ENCODE data around the gene MRFAP1L1.

The MRFAP1L1 gene

GRCh38 chr4:6668391-6668790 lies 41.3 kb downstream of the MRFAP1L1 start:
- TF ChIP-seq POLR2A (IDR thresholded peaks at IDR 0.05; ENCODE audit: low read depth, low read length) = no peak
- no peak for TF ChIP-seq TAF1 (IDR thresholded peaks at IDR 0.05; ENCODE audit: low read depth, low read length)
- TF ChIP-seq POU2F2 (IDR thresholded peaks at IDR 0.05; ENCODE audit: low read depth, low read length) = no peak
- no peak for TF ChIP-seq POLR2AphosphoS5 (IDR thresholded peaks at IDR 0.05; ENCODE audit: low read depth, low read length)
- no peak for TF ChIP-seq SPI1 (IDR thresholded peaks at IDR 0.05; ENCODE audit: low read depth, low read length)
- TF ChIP-seq PAX5 (IDR thresholded peaks at IDR 0.05; ENCODE audit: insufficient read depth, low read length, severe bottlenecking) = no peak
- FAIRE-seq (no peak), DNase-seq (ENCODE audit: insufficient read length, low spot score) (no peak)

GRCh38 chr4:6665320-6665654 lies 44.4 kb downstream of the MRFAP1L1 start:
- TF ChIP-seq SPI1 (IDR thresholded peaks at IDR 0.05; ENCODE audit: low read depth, low read length) (no peak), TAF1 (IDR thresholded peaks at IDR 0.05; ENCODE audit: low read depth, low read length) (no peak), POU2F2 (IDR thresholded peaks at IDR 0.05; ENCODE audit: low read depth, low read length) (no peak), POLR2A (IDR thresholded peaks at IDR 0.05; ENCODE audit: low read depth, low read length) (no peak), PAX5 (IDR thresholded peaks at IDR 0.05; ENCODE audit: insufficient read depth, low read length, severe bottlenecking) (no peak), POLR2AphosphoS5 (IDR thresholded peaks at IDR 0.05; ENCODE audit: low read depth, low read length) (no peak)
- FAIRE-seq (no peak), DNase-seq (ENCODE audit: insufficient read length, low spot score) (no peak)

- TF ChIP-seq TAF1 (IDR thresholded peaks at IDR 0.05; ENCODE audit: low read depth, low read length) (no peak), POU2F2 (IDR thresholded peaks at IDR 0.05; ENCODE audit: low read depth, low read length) (no peak), POLR2A (IDR thresholded peaks at IDR 0.05; ENCODE audit: low read depth, low read length) (no peak), PAX5 (IDR thresholded peaks at IDR 0.05; ENCODE audit: insufficient read depth, low read length, severe bottlenecking) (no peak), POLR2AphosphoS5 (IDR thresholded peaks at IDR 0.05; ENCODE audit: low read depth, low read length) (no peak), SPI1 (IDR thresholded peaks at IDR 0.05; ENCODE audit: low read depth, low read length) (no peak)
- no peak for FAIRE-seq
- no peak for DNase-seq (ENCODE audit: insufficient read length, low spot score)
Measured at GRCh38 chr4:6663596-6664393, 45.9 kb downstream of the MRFAP1L1 start.

GRCh38 chr4:6662591-6662990 lies 47.1 kb downstream of the MRFAP1L1 start:
- TF ChIP-seq POLR2AphosphoS5 (IDR thresholded peaks at IDR 0.05; ENCODE audit: low read depth, low read length) (no peak), POU2F2 (IDR thresholded peaks at IDR 0.05; ENCODE audit: low read depth, low read length) (no peak), POLR2A (IDR thresholded peaks at IDR 0.05; ENCODE audit: low read depth, low read length) (no peak), PAX5 (IDR thresholded peaks at IDR 0.05; ENCODE audit: insufficient read depth, low read length, severe bottlenecking) (no peak), TAF1 (IDR thresholded peaks at IDR 0.05; ENCODE audit: low read depth, low read length) (no peak), SPI1 (IDR thresholded peaks at IDR 0.05; ENCODE audit: low read depth, low read length) (no peak)
- FAIRE-seq = no peak

GRCh38 chr4:6660430-6660829 lies 49.2 kb downstream of the MRFAP1L1 start:
- no peak for TF ChIP-seq PAX5 (IDR thresholded peaks at IDR 0.05; ENCODE audit: insufficient read depth, low read length, severe bottlenecking)
- TF ChIP-seq POLR2A (IDR thresholded peaks at IDR 0.05; ENCODE audit: low read depth, low read length) = no peak
- no peak for TF ChIP-seq POLR2AphosphoS5 (IDR thresholded peaks at IDR 0.05; ENCODE audit: low read depth, low read length)
- no peak for TF ChIP-seq SPI1 (IDR thresholded peaks at IDR 0.05; ENCODE audit: low read depth, low read length)
- FAIRE-seq = no peak
- DNase-seq (ENCODE audit: insufficient read length, low spot score) = no peak

More at GRCh38 chr4:6662591-6662990, 47.1 kb downstream of the MRFAP1L1 start:
- no peak for DNase-seq (ENCODE audit: insufficient read length, low spot score)

GRCh38 chr4:6659897-6660296 lies 49.8 kb downstream of the MRFAP1L1 start:
- no peak for FAIRE-seq
- TF ChIP-seq SPI1 (IDR thresholded peaks at IDR 0.05; ENCODE audit: low read depth, low read length) = no peak
- TF ChIP-seq PAX5 (IDR thresholded peaks at IDR 0.05; ENCODE audit: insufficient read depth, low read length, severe bottlenecking) = no peak
- no peak for TF ChIP-seq POLR2A (IDR thresholded peaks at IDR 0.05; ENCODE audit: low read depth, low read length)
- no peak for TF ChIP-seq POLR2AphosphoS5 (IDR thresholded peaks at IDR 0.05; ENCODE audit: low read depth, low read length)
- TF ChIP-seq POU2F2 (IDR thresholded peaks at IDR 0.05; ENCODE audit: low read depth, low read length) = no peak
- TF ChIP-seq TAF1 (IDR thresholded peaks at IDR 0.05; ENCODE audit: low read depth, low read length) = no peak
- no peak for DNase-seq (ENCODE audit: insufficient read length, low spot score)

- DNase-seq (ENCODE audit: insufficient read length, low spot score) (no peak), FAIRE-seq (peak; percentile 88)
- TF ChIP-seq TAF1 (IDR thresholded peaks at IDR 0.05; ENCODE audit: low read depth, low read length) = no peak
- TF ChIP-seq POU2F2 (IDR thresholded peaks at IDR 0.05; ENCODE audit: low read depth, low read length) = no peak
- no peak for TF ChIP-seq POLR2A (IDR thresholded peaks at IDR 0.05; ENCODE audit: low read depth, low read length)
- no peak for TF ChIP-seq SPI1 (IDR thresholded peaks at IDR 0.05; ENCODE audit: low read depth, low read length)
- TF ChIP-seq POLR2AphosphoS5 (IDR thresholded peaks at IDR 0.05; ENCODE audit: low read depth, low read length) = no peak
- no peak for TF ChIP-seq PAX5 (IDR thresholded peaks at IDR 0.05; ENCODE audit: insufficient read depth, low read length, severe bottlenecking)
Measured at GRCh38 chr4:6658597-6659075, 51.0 kb downstream of the MRFAP1L1 start.

- FAIRE-seq = no peak
- DNase-seq (ENCODE audit: insufficient read length, low spot score) = no peak
Measured at GRCh38 chr4:6658209-6658595, 51.5 kb downstream of the MRFAP1L1 start.

More at GRCh38 chr4:6658209-6658595, 51.5 kb downstream of the MRFAP1L1 start:
- TF ChIP-seq SPI1 (IDR thresholded peaks at IDR 0.05; ENCODE audit: low read depth, low read length) = no peak
- TF ChIP-seq POLR2A (IDR thresholded peaks at IDR 0.05; ENCODE audit: low read depth, low read length) = no peak
- TF ChIP-seq POLR2AphosphoS5 (IDR thresholded peaks at IDR 0.05; ENCODE audit: low read depth, low read length) = no peak
- no peak for TF ChIP-seq PAX5 (IDR thresholded peaks at IDR 0.05; ENCODE audit: insufficient read depth, low read length, severe bottlenecking)
- TF ChIP-seq POU2F2 (IDR thresholded peaks at IDR 0.05; ENCODE audit: low read depth, low read length) = no peak
- TF ChIP-seq TAF1 (IDR thresholded peaks at IDR 0.05; ENCODE audit: low read depth, low read length) = no peak
